B cell (primary cell): ENCODE results near the gene RPS28. TPM values are rescaled to one million over a fixed set of nuclear protein-coding genes. Genes with fewer than 3 reads are reported as not detected.
"Not testable (repeated sequence)": the region's sequence is repeated elsewhere in the genome, so short reads cannot be mapped to it uniquely, and the experiment has no call there.

Source experiments
- ATAC-seq: fragments of 200-7000 bp; cut with Tn5 transposase; one replicate; pipeline ENCODE4 v1.10.0; 2021; ENCODE audit warnings: low read depth, mild to moderate bottlenecking, moderate number of reproducible peaks, moderate library complexity
- CTCF ChIA-PET: fragments of 350-600 bp; sonication (Branson Sonifier 250); formaldehyde crosslinking; loops from one replicate; lab custom pipeline; 2021; ENCODE audit warnings: antibody characterized with exemption, inconsistent platforms; lab: Charles Lee
- POLR2A ChIA-PET: fragments of 350-600 bp; sonication (Branson Sonifier 250); formaldehyde crosslinking; loops from one replicate; lab custom pipeline; 2021; ENCODE audit warnings: antibody characterized with exemption; lab: Charles Lee
- DNase-seq: peaks from one replicate; pipeline ENCODE4 v3.0.0; 2013
- H2AFZ ChIP-seq: 2 replicates; pipeline ENCODE4 v1.6.1; 2012; ENCODE audit warnings: mild to moderate bottlenecking, low read depth, low read length; ENCODE audit not compliant: insufficient read depth, poor library complexity, severe bottlenecking
- H3K27ac ChIP-seq, 2 donors: 1 replicate in 1 of 2; 2 replicates in 1 of 2; pipeline ENCODE4 v1.5.1; 2012 to 2013; ENCODE audit warnings: low read length in 2 of 2, mild to moderate bottlenecking in 2 of 2, moderate library complexity in 1 of 2
- H3K27me3 ChIP-seq, 4 experiments: fragments of 200-600 bp in 1 of 4; sonication (generic) in 1 of 4; replicated peaks in 1 of 4; 1 replicate in 2 of 4; 2 replicates in 2 of 4; pipeline versions ENCODE4 v1.6.1 to v1.7.0; 2013 to 2016; ENCODE audit warnings: low read length in 3 of 4, mild to moderate bottlenecking in 2 of 4, mixed read lengths in 1 of 4, moderate library complexity in 1 of 4; ENCODE audit not compliant: insufficient read depth in 4 of 4, control insufficient read depth in 3 of 4; ENCODE audit errors: control extremely low read depth in 1 of 4
- H3K36me3 ChIP-seq, 2 experiments: replicated peaks in 1 of 2; 1 replicate in 1 of 2; 2 replicates in 1 of 2; pipeline versions ENCODE4 v1.6.1 to v1.7.1; 2013; ENCODE audit warnings: low read length in 1 of 2; ENCODE audit not compliant: insufficient read depth in 2 of 2, control insufficient read depth in 1 of 2; ENCODE audit errors: control extremely low read depth in 1 of 2, extremely low read depth in 1 of 2
- H3K4me1 ChIP-seq, 2 donors: fragments of 200-600 bp in 1 of 2; sonication (generic) in 1 of 2; 1 replicate in 1 of 2; 2 replicates in 1 of 2; pipeline versions ENCODE4 v1.5.1 to v1.6.1; 2013 to 2017; ENCODE audit warnings: low read length in 2 of 2; ENCODE audit not compliant: control insufficient read depth in 2 of 2, insufficient read depth in 2 of 2
- H3K4me2 ChIP-seq: replicated peaks from 2 replicates; pipeline ENCODE3; 2012; ENCODE audit warnings: mild to moderate bottlenecking, low read depth, low read length; ENCODE audit not compliant: poor library complexity, severe bottlenecking
- H3K4me3 ChIP-seq, 5 experiments: fragments of 200-600 bp in 1 of 5; sonication (generic) in 1 of 5; 1 replicate in 3 of 5; 2 replicates in 2 of 5; pipeline versions ENCODE4 v1.5.1 to v1.7.0; 2011 to 2016; ENCODE audit warnings: low read length in 4 of 5, mild to moderate bottlenecking in 4 of 5, low read depth in 2 of 5, control low read depth in 1 of 5, moderate library complexity in 1 of 5; ENCODE audit not compliant: insufficient read depth in 1 of 5; ENCODE audit errors: control extremely low read depth in 1 of 5, extremely low read depth in 1 of 5
- H3K79me2 ChIP-seq: fragments of 200-600 bp; sonication (generic); one replicate; pipeline ENCODE4 v1.6.0; 2016; ENCODE audit warnings: low read length; ENCODE audit not compliant: control insufficient read depth, insufficient read depth
- H3K9ac ChIP-seq: fragments of 200-600 bp; sonication (generic); 2 replicates; pipeline ENCODE4 v1.6.1; 2017; ENCODE audit warnings: mild to moderate bottlenecking, low read length, moderate library complexity
- H3K9me3 ChIP-seq, 3 donors: one replicate each; pipeline versions ENCODE4 v1.6.1 to v1.7.1; 2013; ENCODE audit warnings: low read length in 2 of 3; ENCODE audit not compliant: control insufficient read depth in 2 of 3, insufficient read depth in 1 of 3; ENCODE audit errors: control extremely low read depth in 1 of 3
- H4K20me1 ChIP-seq: 2 replicates; pipeline ENCODE4 v1.6.0; 2012; ENCODE audit warnings: mild to moderate bottlenecking, low read length; ENCODE audit not compliant: insufficient read depth, control insufficient read depth, poor library complexity, severe bottlenecking
- H3K27ac Mint-ChIP-seq: one replicate; pipeline ENCODE4 v1.8.0; 2021; ENCODE audit warnings: mixed read lengths
- H3K27me3 Mint-ChIP-seq: one replicate; pipeline ENCODE4 v1.8.0; 2021; ENCODE audit warnings: mixed read lengths
- H3K4me1 Mint-ChIP-seq: one replicate; pipeline ENCODE4 v1.8.0; 2021; ENCODE audit warnings: mixed read lengths
- H3K4me3 Mint-ChIP-seq: one replicate; pipeline ENCODE4 v1.8.0; 2021; ENCODE audit warnings: mixed read lengths
- H3K9me3 Mint-ChIP-seq: one replicate; pipeline ENCODE4 v1.8.0; 2022; ENCODE audit warnings: mixed read lengths; ENCODE audit not compliant: insufficient read depth
- EZH2 ChIP-seq: IDR thresholded peaks from 2 replicates; pipeline ENCODE4 v1.6.1; 2012; ENCODE audit warnings: borderline replicate concordance, low read depth, mild to moderate bottlenecking, moderate library complexity, low read length; ENCODE audit not compliant: insufficient read depth, poor library complexity, severe bottlenecking
- WGBS: methylation state at CpG from one replicate; pipeline ENCODE4 v1.1.5; 2013; ENCODE audit warnings: missing lambda C conversion rate; ENCODE audit not compliant: insufficient coverage; 5-methylcytosine and 5-hydroxymethylcytosine counted together
- intact Hi-C: fragments of 100-400 bp; cut with micrococcal nuclease; formaldehyde crosslinking; loops from one replicate; pipeline ENCODE4 v1.10.0; 2022
- polyA plus RNA-seq: library from polyadenylated mRNA; depleted of rRNA; stranded (reverse); fragments of >200 nt; gene quantifications from 2 replicates; pipeline ENCODE4 v1.2.3, GENCODE V29; 2012
- total RNA-seq, 2 donors: library from RNA; stranded (reverse); fragments of 120-200 nt in 1 of 2; gene quantifications; 1 replicate in 1 of 2; 2 replicates in 1 of 2; pipeline versions ENCODE4 v1.2.3 to v1.2.4, GENCODE V29; 2013 to 2022
- TF ChIP-seq, protein P1 (sequence below): fragments of 200-600 bp; IDR thresholded peaks from one replicate; pipeline ENCODE4 v1.8.0; 2022; ENCODE audit warnings: antibody characterized with exemption, mild to moderate bottlenecking

The RPS28 gene
- total and polyA plus RNA-seq, 2 donors (not counting 1 experiment from before 2014, with no cell fraction given), result 1,800 to 2,579 TPM

DNA sequence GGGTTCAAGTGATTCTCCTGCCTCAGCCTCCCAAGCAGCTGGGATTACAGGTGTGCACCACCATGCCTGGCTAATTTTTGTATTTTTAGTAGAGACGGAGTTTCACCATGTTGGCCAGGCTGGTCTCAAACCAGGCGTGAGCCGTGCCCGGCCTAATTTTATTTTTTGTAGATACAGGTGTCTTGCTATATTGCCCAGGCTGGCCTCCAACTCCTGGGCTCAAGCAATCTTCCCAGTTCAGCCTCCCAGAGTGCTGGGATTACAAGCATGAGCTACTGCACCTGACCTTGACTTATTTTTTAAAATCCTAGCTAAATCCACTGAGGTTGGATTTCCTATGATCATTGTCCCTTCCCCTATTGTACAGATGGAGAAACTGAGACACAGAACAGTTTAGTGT lies 20.2 kb downstream of the RPS28 start:
- H3K4me3 ChIP-seq, H3K27ac ChIP-seq, H4K20me1 ChIP-seq, DNase-seq, ATAC-seq, H3K27ac Mint-ChIP-seq, intact Hi-C loops, H3K79me2 ChIP-seq, H3K36me3 ChIP-seq, H3K4me2 ChIP-seq, H3K9me3 Mint-ChIP-seq, H2AFZ ChIP-seq, H3K9ac ChIP-seq, H3K4me3 Mint-ChIP-seq: not testable (repeated sequence)
- ChIA-PET CTCF (interaction anchor here (0.6 to 1.8 kb wide), 3 partner anchors 12 to 163 kb away, joined by 3 to 15 read pairs (median 4); no protein-coding TSS in a partner anchor), POLR2A (interaction anchor here (0.6 to 1.0 kb wide), 2 partner anchors 11 to 105 kb away, joined by 3 to 6 read pairs; no protein-coding TSS in a partner anchor)
- Histone ChIP-seq H3K4me1 (peaks cover 9 to 14% of the 10 kb centered on the region in 2 donors), H3K27me3 (peaks cover 0 to 46% (median 12%) of the 10 kb centered on the region in 4 experiments), H3K9me3 (peaks cover 0 to 12% (median 0%) of the 10 kb centered on the region in 3 donors)
- WGBS, result no CpG with 5 or more reads among the region's 4 CpGs
- H3K4me1 Mint-ChIP-seq, result peaks cover 13% of the 10 kb centered on the region
- H3K27me3 Mint-ChIP-seq, result peaks cover 27% of the 10 kb centered on the region

- Histone ChIP-seq H3K79me2 (no peaks in the 10 kb centered on the region), H3K27me3 (peaks cover 0 to 43% (median 11%) of the 10 kb centered on the region in 4 experiments), H3K4me1 (peaks cover 9 to 14% of the 10 kb centered on the region in 2 donors), H3K4me2 (peak overlapping the region; percentile 78), H3K4me3 (no peak overlapping the region), H4K20me1 (no peaks in the 10 kb centered on the region), H3K9ac (no peak overlapping the region), H2AFZ (peak overlapping the region; percentile 57), H3K9me3 (peaks cover 0 to 12% (median 0%) of the 10 kb centered on the region in 3 donors), H3K27ac (no peak overlapping the region), H3K36me3 (no peaks in the 10 kb centered on the region)
- H3K9me3 Mint-ChIP-seq, result no peaks in the 10 kb centered on the region
- H3K27me3 Mint-ChIP-seq, result peaks cover 24% of the 10 kb centered on the region
- 30% methylated on average over 10 of the region's 14 CpGs for WGBS
- intact Hi-C loops, result no loop called here
- no peak overlapping the region for H3K27ac Mint-ChIP-seq
- peak; percentile 25 for TF ChIP-seq EZH2
- TF ChIP-seq, protein P1, sequence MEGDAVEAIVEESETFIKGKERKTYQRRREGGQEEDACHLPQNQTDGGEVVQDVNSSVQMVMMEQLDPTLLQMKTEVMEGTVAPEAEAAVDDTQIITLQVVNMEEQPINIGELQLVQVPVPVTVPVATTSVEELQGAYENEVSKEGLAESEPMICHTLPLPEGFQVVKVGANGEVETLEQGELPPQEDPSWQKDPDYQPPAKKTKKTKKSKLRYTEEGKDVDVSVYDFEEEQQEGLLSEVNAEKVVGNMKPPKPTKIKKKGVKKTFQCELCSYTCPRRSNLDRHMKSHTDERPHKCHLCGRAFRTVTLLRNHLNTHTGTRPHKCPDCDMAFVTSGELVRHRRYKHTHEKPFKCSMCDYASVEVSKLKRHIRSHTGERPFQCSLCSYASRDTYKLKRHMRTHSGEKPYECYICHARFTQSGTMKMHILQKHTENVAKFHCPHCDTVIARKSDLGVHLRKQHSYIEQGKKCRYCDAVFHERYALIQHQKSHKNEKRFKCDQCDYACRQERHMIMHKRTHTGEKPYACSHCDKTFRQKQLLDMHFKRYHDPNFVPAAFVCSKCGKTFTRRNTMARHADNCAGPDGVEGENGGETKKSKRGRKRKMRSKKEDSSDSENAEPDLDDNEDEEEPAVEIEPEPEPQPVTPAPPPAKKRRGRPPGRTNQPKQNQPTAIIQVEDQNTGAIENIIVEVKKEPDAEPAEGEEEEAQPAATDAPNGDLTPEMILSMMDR, result no peak
- H3K4me1 Mint-ChIP-seq, result peaks cover 13% of the 10 kb centered on the region
- peak overlapping the region; percentile 16 for H3K4me3 Mint-ChIP-seq
- ChIA-PET POLR2A (no interaction called here), CTCF (interaction anchor here (1.8 kb wide), 1 partner anchor 11 kb away, joined by 15 read pairs; no protein-coding TSS in a partner anchor)
- ATAC-seq, result no peak
- no peak for DNase-seq
Observed at GRCh38 chr19:8342316-8342683, 21.0 kb downstream of the RPS28 start.
